Colonic mucosa (tissue), 4 donors: ENCODE results near the gene HTR2A. TPM values are rescaled to one million over a fixed set of nuclear protein-coding genes. Genes with fewer than 3 reads are reported as not detected.

ENCODE experiments used
- DNase-seq: peaks from one replicate; pipeline ENCODE4 v3.0.0-alpha.2; 2020
- H3K27ac ChIP-seq: fragments of 200-600 bp; one replicate; pipeline ENCODE4 v1.8.0; 2021
- H3K27me3 ChIP-seq: fragments of 200-600 bp; one replicate; pipeline ENCODE4 v1.8.0; 2021
- H3K36me3 ChIP-seq: fragments of 200-600 bp; one replicate; pipeline ENCODE4 v1.8.0; 2021
- H3K4me1 ChIP-seq: fragments of 200-600 bp; one replicate; pipeline ENCODE4 v1.8.0; 2021; ENCODE audit warnings: mild to moderate bottlenecking
- H3K4me3 ChIP-seq: fragments of 200-600 bp; one replicate; pipeline ENCODE4 v1.8.0; 2021
- H3K9ac ChIP-seq, 2 donors: one replicate each; pipeline ENCODE4 v1.7.0; 2013; ENCODE audit warnings: control low read depth in 2 of 2, low read depth in 2 of 2, low read length in 2 of 2
- H3K9me3 ChIP-seq: fragments of 200-600 bp; one replicate; pipeline ENCODE4 v1.8.0; 2021
- intact Hi-C: fragments of 100-400 bp; cut with DNase I; formaldehyde crosslinking; loops from one replicate; pipeline ENCODE4 v1.14.1; 2022
- total RNA-seq, 2 donors: library from RNA; stranded (reverse); fragmentation: NEBNext Ultra II Directional in 1 of 2; extraction: Animal tissue kit (Norgen Biotek cat#: 25700) in 1 of 2; gene quantifications; one replicate each; pipeline ENCODE4 v1.2.1, GENCODE V29; 2021
- TF ChIP-seq, protein P1 (sequence below): fragments of 200-600 bp; IDR thresholded peaks from one replicate; pipeline ENCODE4 v1.8.0; 2022; ENCODE audit warnings: antibody characterized with exemption, mild to moderate bottlenecking
- donor health status: healthy.
- donor health status: DM: no; HTN: no; CAD: no.
- donor health status: DM: no; HTN: no; CAD: no.

HTR2A gene
- total RNA-seq, 2 donors from 2014 or later: 0.19 to 0.35 TPM

- TF ChIP-seq, protein P1, sequence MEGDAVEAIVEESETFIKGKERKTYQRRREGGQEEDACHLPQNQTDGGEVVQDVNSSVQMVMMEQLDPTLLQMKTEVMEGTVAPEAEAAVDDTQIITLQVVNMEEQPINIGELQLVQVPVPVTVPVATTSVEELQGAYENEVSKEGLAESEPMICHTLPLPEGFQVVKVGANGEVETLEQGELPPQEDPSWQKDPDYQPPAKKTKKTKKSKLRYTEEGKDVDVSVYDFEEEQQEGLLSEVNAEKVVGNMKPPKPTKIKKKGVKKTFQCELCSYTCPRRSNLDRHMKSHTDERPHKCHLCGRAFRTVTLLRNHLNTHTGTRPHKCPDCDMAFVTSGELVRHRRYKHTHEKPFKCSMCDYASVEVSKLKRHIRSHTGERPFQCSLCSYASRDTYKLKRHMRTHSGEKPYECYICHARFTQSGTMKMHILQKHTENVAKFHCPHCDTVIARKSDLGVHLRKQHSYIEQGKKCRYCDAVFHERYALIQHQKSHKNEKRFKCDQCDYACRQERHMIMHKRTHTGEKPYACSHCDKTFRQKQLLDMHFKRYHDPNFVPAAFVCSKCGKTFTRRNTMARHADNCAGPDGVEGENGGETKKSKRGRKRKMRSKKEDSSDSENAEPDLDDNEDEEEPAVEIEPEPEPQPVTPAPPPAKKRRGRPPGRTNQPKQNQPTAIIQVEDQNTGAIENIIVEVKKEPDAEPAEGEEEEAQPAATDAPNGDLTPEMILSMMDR: no peak
- no peaks in the 10 kb centered on the region for H3K27me3 ChIP-seq
- H3K9ac ChIP-seq: no peak overlapping the region
- no peaks in the 10 kb centered on the region for H3K4me1 ChIP-seq
- DNase-seq: no peak
- no peaks in the 10 kb centered on the region for H3K36me3 ChIP-seq
- intact Hi-C loops: no loop called here
- no peaks in the 10 kb centered on the region for H3K9me3 ChIP-seq
- no peak overlapping the region for H3K4me3 ChIP-seq
- no peak overlapping the region for H3K27ac ChIP-seq
These were observed 22.8 kb downstream of the HTR2A start for GRCh38 chr13:46874006-46874405.

- TF ChIP-seq, protein P1: no peak
- Histone ChIP-seq H3K4me3 (no peak overlapping the region), H3K27ac (no peak overlapping the region), H3K9me3 (no peaks in the 10 kb centered on the region), H3K36me3 (no peaks in the 10 kb centered on the region), H3K9ac (no peak overlapping the region), H3K4me1 (no peaks in the 10 kb centered on the region), H3K27me3 (no peaks in the 10 kb centered on the region)
- intact Hi-C loops: no loop called here
- DNase-seq: no peak
These were observed 25.3 kb downstream of the HTR2A start for GRCh38 chr13:46871557-46871956.

- Histone ChIP-seq H3K27ac (no peak overlapping the region), H3K4me1 (no peaks in the 10 kb centered on the region), H3K4me3 (no peak overlapping the region), H3K9me3 (no peaks in the 10 kb centered on the region), H3K36me3 (no peaks in the 10 kb centered on the region), H3K9ac (no peak overlapping the region), H3K27me3 (no peaks in the 10 kb centered on the region)
- TF ChIP-seq, protein P1: no peak
- intact Hi-C loops: no loop called here
- no peak for DNase-seq
These were observed 28.8 kb downstream of the HTR2A start for GRCh38 chr13:46868091-46868490.

DNA sequence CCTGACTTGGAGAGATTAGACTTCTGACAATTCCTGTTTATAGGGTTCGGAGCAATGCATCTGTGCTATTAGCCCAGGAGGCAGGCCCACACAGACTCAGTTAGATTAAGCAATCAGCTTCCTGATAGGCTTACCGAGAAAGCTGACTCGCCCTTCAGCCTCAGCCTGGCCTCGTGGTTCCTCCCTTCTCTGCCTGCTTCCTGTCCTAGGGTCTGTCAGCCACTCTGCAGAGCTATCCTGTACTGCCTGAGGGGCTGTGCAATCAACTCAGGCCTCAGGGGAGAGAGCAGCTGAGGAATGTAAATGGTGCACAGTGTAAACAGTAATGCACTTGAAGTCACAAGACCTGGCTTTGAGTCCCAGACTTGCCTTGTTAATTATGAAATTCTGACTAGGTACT is 30.7 kb downstream of the HTR2A start:
- Histone ChIP-seq H3K4me3 (no peak overlapping the region), H3K36me3 (no peaks in the 10 kb centered on the region), H3K9ac (no peak overlapping the region), H3K27ac (no peak overlapping the region), H3K9me3 (no peaks in the 10 kb centered on the region), H3K4me1 (no peaks in the 10 kb centered on the region), H3K27me3 (no peaks in the 10 kb centered on the region)
- intact Hi-C loops: no loop called here
- TF ChIP-seq, protein P1: no peak
- peak; percentile 33 for DNase-seq

DNA sequence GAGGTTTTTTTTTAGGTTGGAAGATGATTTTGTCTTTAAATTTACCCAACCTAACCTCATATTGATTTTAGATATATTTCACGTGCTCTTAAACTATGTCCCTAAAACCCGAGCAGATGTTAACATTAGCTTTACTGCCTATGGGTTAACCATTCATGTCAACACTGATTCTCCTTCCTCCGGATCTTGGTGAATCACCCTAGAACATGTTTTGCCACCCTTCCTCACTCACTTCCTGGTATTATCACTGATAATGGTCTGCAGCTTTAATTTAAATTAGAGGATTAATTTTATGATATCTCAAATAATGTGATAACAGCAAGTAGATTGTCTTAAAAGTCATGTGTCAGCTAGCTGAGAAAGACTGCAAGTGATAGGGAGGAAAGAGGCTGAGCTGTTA is 31.9 kb downstream of the HTR2A start:
- no peaks in the 10 kb centered on the region for H3K4me1 ChIP-seq
- intact Hi-C loops: no loop called here
- DNase-seq: no peak
- no peaks in the 10 kb centered on the region for H3K27me3 ChIP-seq
- H3K36me3 ChIP-seq: no peaks in the 10 kb centered on the region
- H3K27ac ChIP-seq: no peak overlapping the region
- no peak overlapping the region for H3K4me3 ChIP-seq
- TF ChIP-seq, protein P1: no peak
- no peak overlapping the region for H3K9ac ChIP-seq
- no peaks in the 10 kb centered on the region for H3K9me3 ChIP-seq

GRCh38 chr13:46861959-46862358 is 34.9 kb downstream of the HTR2A start:
- Histone ChIP-seq H3K9me3 (no peaks in the 10 kb centered on the region), H3K4me1 (no peaks in the 10 kb centered on the region), H3K27ac (no peak overlapping the region), H3K27me3 (no peaks in the 10 kb centered on the region), H3K36me3 (no peaks in the 10 kb centered on the region), H3K4me3 (no peak overlapping the region), H3K9ac (no peak overlapping the region)
- no peak for DNase-seq
- intact Hi-C loops: no loop called here
- TF ChIP-seq, protein P1: no peak
